Smooth muscle cell of the brain vasculature (primary cell): ENCODE data around the gene SLC8A2.

Experiments
- DNase-seq: peaks from one replicate; pipeline ENCODE4 v3.0.0-alpha.2; 2012; ENCODE audit warnings: low read depth, low spot score

The SLC8A2 gene

DNA sequence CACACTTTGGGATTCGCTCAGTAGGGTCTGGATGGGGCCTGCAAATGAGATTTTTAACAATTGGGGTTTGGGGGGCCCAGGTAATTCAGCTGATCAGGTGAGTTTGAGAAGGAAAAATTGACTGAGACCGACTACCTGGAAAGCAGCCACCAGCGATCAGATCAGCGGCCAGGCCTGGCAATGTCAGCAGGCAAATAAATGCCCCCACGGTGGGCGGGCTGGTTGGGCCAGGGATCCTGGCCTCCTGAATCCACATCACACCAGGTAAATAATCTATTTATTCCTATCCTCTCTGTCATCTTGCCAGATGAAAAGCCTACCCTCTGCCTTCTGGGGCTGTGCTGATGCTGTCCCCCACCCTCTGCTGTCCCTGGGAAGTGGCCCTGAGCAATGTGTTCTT lies 33.8 kb upstream of the SLC8A2 start:
- DNase-seq = no peak

DNA sequence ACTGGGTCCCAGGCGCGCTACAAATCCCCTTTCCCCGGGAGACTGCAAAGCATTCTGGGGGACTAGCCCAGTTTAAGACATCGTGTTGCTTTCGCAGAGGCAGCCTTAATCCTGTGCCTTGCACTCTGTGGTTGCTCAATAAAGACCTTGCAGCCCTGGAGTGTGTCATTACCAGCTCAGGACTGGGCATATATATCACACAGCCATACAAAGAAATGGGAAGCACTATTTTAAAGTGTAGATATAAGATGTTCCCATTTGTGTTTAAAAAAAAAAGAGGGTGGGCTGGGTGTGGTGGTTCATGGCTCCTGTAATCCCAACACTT lies 32.1 kb upstream of the SLC8A2 start:
- DNase-seq = no peak

DNA sequence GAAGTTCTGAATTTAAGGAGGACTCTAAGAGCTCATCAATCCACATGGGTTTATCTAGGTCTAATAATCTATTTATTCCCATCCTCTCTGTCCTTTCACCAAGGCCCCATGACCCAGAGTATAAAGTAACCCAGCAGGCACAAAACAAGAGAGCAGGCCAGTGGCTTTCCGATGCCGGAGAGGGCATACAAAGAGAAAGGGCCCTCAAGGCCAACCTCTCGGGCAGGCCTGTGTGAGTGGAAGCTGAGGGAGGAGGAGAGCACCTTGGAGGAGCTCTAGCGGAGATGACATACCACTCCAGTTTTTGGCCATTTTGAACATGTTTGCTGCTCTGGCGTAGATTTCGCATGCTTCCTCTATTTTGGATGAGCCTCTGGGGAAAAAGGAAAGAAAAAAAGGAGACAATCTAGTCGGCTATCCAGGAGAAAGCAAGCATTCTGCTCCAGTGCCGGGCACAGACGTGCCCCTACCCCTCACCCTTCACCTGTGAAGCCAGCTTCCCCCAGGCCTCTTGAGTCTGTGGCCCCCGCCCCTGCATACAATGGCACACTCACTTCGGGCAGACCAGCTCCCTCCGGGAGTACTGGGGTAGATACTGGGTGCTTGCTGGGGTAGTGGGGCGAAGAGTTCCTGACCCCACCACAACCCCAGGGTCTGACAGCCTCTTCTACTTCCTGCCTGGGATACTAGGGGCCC lies 31.6 kb upstream of the SLC8A2 start:
- DNase-seq = no peak

DNA sequence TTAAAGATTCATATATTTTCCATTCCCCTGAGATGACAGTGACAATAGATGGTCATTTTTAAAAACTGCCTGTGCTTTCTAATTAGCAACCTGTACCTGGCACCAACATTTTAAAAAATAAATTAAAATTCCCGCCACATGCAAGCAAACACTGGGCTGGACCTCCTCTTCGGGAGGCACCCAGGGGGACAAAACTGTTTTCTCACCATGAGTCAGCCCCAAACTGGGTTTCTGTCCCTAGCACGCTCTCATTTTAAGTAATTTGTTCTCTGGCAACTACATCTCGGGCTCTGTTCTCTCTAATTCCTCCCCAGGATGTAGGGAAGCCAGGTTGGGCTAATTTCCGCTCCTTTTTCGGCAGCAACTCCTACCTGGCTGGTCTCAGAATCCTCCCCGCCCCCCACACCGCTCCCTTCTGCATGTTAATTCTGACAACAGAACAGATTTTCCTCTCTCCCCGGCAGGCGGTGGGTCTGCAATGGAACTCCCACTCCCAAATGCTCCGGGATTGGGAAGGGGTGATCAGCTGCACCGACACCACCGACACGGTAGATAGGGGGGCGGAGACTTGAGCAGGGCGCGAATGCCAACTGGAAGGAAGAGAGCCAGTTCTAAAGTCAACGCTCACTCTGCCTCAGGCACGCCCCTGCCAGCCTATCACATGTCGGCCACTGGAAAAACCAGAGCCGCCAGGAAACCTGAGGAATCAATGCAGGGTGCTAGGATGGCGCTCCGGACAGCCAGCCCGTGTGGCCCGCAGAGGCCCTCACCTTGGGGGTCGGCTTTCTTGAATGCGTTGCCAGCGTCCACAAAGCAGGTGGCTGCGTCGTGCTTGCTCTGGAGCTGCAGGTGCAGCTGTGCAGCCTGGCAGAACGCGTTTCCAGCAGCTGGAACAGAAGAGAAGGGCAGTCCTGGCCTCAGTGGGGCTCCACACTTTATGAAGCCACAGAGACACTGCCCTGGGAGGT lies 28.5 kb upstream of the SLC8A2 start:
- no peak for DNase-seq

DNA sequence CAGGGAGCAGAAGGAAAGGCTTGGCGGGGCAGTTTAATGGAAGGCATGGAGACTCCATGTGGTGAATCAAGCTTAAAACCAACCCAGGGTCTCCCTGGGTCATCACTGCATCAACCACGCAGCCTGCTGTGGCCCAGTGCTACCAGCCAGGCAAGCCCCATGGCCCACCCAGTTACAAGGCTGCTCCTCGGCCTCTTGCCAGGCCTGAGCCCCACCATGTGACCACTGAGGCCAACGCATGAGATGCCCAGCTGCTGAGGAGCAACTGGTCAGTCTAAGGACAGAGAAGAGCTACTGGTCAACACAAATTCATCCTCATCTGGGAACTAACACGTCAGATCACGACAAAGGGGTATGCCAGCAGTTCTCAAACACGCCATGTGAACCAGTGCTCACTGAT lies 27.7 kb upstream of the SLC8A2 start:
- DNase-seq = no peak

DNA sequence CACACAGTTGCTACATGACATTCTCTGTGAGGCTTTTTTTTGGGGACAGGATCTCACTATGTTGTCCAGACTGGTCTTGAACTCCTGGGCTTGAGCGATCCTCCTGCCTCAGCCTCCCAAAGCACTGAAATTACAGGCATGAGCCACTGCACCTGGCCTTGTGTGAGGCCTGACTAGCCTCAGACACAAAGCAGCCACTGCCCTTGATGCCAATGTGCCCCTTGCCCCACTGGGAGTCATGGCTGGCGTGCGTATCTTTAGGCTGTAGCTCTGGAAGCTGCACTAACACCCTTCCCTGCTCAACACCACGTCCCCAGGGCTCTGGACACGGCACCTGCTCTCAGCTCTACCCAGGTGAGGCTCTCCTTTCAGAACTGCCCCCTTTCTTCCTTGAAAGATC lies 26.9 kb upstream of the SLC8A2 start:
- DNase-seq = no peak

DNA sequence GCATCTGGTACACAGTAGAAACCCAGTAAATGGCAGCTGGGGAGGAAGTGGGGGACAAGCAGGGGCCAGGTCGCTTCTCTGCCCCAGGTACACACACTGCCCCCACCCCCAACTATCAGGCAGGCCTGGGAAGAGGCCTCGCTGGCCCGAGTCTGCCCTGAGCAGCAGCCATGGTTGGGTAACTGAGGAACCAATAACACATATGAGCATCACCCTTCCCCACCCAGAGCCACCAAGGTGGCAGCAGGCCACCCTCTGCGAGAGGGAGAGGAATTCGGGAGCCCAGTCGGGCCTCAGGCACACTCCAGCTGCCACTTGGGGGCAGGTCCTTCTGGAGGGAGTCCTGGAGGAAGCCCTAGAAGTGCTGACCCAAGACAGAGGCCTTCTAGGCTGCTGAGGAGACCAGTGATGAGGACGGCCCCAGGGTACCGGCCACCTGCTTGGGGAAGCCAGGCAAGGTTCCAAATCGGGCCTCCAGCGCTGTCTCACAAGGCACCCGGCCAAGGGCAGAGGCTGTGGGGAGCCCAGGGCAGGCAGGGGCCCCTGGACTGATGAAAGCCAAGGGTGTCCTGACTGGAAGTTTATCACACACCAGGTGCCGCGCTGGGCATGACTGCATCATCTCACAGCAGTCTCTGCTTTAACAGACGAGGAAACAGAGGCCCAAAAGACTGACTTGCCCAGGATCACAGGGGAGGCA lies 26.3 kb upstream of the SLC8A2 start:
- DNase-seq = no peak

DNA sequence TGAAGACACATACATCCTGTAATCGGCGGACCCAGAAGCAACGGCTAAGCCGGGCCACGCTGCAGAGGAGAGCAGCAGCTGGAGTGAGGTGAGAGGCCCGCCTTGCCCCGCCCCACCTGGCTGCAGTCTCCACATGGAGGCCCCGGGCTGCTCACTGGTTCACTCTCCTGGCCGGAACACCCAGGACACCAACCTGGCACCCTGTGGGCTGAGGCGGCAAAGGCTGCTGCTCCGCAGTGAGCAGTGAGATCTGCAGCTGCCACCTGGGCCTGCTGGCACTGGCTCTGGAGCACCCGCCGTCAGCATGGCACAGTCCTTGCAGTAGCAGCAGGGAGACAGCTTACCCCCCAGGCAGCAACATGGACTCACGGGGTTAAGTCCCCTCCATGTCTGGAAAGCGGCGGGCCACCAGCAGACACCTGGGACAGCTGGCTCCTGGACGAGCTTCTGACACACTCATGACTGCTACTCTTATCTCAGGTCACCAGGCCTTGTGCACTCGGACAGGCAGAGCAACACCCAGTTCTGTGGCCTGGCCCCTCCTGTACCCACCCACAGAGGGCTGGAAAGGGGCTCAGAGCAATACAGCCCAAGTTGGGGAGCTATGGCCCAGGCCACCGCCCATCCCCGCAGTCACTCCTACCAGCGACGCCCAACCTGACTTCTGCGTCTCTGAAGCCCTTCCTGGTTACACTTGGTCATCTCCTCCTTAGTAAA lies 25.5 kb upstream of the SLC8A2 start:
- no peak for DNase-seq

DNA sequence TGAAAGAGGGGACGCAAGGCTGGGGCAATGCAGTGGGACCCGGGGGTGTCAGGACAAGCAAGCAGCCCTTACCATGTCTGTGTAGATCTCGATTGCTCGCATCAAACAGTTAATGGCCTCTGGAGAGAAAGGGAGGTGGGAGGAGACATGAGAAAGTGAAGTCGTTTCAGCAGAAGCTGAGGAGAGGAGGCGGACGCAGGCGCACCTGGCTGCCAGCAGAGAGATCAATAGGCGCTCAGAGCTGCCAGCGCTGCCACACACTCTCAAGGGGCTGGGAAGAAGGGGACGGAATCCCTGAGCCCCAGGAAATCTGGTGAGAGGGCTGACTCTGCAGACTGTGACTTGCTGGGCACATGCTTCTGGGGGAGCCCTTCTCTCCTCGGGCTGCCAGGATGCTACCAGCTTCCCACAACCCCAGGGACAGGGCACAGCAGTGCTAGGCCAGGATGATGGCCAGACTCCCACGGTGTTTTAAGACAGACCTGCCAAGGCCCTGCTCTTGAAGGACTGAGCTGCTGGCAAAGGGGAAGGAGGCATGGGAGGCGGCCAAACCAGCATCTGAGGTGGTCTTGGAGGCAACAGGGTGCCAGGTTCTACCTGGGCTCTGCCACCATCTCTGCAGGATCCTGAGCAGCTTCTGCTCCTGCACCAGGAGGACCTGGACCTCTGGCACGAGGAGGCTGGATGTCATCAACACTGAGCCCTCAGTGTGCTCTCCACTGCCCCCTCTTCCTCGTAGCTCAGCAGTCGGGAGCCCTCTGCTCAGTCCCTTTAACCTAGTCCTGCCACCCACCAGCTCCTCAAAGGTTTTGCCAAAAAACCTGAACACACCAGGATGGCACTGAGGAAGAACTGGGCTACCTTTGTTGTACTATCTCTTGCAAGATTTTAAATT lies 24.0 kb upstream of the SLC8A2 start:
- DNase-seq = no peak

DNA sequence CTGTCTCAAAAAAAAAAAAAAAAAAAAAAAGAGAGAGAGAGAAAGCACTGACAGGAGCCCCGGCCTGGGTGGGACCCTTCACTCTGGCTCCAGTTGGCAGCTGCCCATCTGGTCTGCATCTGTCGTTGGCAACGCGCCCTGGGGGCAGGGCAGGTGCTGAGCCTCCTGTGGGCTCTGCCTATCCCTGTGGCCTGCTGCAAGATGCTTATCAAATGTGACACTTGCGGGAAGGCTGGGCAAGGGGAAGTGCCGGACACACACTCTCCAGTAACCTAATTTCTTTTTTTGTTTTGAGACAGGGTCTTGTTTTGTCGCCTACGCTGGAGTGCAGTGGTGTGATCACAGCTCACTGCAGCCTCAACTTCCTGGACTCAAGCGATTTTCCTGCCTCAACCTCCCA lies 23.0 kb upstream of the SLC8A2 start:
- DNase-seq = no peak

DNA sequence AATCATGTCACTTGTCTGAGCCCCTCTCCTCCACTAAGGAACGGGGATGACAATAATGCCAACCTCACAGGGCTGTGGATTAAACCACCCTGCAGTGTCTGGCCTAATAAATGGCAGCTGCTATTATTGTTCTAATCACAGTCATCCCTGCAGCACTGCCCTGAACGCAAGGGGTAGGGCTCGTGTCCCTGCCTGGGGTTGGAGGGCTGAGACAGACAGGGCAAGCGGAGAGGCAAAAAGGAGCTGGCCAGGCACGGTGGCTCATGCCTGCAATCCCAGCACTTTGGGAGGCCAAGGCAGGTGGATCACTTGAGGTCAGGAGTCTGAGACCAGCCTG lies 22.5 kb upstream of the SLC8A2 start:
- no peak for DNase-seq

DNA sequence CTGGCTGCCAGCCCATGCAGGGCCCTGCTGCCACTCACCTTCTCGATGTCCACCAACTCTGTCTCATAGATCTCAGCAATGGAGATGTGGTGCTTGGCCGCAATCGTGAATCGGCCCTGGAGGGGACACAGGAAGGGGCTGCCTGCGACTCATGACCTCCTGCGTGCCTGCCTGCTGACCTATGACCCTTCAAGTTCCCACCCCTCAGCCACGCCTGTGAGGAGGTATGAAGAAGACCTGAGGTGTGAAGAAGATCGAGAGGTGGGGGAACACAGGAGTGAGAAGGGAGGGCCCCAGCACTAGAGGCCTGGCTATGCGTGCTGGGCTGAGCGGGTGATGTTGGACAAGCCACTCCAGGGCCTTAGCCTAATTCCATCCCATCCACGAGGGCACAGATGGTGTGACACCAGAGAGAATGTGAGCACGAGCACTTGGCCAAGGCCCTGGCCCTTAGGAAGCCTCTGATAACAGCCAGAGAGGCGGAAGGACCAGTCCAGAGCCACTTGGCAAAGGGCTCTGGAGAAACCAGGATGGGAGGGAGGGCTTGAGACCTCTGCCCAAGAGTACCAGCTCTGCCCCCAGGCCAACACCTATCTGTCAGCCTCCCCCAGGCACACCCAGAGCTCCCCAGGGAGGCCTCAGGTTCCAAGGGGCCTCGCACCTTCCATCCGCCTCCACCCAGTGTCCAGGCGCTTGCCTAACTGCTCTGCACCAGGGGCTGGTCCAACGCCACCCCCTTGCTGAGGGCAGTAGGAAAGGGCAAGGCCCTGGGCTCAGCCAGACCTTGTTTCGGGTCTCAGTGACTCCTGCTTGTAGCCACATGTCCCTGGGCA lies 21.9 kb upstream of the SLC8A2 start:
- no peak for DNase-seq

DNA sequence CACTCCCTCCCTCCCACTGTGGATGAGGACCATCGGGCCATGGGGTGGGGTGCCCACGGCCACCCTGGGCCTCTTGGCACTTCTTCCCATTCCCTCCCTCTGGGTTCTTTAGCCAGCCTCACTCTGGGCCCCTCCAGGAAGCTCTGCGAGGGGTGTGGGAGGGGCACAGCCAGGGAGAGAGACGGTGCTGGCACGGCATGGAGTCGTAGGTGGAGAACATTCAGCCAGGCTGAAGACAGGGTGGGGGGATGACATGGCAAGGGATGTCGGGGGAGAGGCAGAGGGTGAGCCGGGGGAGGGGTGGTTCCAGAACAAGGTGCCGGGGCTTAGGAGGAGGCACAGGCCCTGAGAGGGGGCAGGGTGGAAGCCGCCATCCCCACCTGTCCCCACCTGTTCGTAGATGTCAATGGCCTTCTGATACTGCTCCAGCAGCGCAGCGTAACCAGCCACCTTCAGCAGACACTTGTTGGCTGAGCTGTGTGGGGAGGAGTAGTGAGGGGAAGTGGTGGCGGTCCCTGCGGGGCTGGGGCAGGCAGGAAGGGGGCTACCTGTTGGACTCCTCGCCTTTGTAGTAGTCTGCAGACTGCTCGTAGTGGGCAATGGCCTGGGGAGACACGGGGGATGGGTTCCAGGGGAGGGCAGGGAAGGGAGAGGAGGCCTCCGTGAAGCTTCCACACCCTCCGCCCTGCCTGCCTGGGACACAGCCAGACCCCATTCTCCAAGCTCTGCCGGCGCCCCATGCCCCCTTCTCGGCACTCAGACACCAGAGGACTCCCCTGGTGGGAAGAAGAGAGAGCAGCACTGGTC lies 21.1 kb upstream of the SLC8A2 start:
- DNase-seq = no peak

DNA sequence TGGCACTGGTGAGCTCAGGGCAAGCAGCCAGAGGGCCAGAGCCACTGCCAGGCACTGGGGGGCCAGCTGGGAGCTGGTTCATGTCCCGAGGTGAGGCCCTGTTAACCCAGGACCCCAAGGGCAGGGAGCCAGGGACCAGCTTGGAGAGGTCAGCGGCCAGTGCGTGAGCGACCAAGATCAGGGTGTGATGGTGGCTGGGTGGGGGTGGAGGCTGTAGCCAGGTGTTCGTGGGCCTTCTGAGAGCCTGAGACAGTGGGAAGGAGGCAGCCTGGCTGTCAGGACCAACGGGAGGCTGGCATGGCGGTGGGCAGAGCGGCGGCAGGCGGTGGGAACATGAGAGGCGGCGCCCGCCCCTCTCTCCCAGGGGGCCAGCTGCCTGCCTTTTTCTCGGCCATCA lies 20.4 kb upstream of the SLC8A2 start:
- no peak for DNase-seq

DNA sequence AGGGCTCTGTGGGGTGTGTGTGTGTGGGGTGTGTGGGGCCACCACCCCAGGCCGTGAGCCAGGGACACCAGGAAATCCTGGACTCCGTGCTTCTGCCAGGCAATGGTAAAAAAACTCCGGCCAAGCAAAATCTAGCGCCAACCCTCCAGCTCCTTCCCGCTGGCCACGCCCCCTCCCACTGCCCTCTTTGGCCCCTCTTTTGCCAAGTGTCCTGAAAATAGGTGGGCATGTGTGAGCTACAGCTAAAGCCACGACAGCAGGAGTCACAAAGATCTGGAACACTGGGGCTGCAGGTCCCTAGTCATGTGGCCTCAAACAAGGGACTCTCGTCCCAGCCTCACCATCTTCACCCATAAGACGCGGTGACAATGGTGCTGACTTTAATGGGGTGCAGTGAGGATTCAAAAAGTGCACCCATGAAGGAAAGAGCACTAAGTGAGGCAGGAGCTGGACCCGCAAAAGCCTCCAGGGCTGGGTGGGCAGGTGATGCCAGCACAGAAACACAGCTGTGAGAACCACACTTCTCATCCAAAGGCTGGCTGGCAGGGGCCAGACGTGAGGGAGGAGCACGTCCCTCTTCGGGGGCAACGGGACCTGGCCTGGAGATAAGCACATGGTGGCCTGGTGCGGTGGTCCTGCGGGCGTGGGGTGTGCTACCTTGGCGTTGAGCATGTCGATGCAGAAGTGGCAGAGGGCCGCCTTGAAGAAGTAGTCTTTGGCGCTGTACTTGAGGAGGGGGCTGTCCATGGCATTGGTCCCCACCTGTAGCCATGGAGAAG lies 19.9 kb upstream of the SLC8A2 start:
- no peak for DNase-seq

DNA sequence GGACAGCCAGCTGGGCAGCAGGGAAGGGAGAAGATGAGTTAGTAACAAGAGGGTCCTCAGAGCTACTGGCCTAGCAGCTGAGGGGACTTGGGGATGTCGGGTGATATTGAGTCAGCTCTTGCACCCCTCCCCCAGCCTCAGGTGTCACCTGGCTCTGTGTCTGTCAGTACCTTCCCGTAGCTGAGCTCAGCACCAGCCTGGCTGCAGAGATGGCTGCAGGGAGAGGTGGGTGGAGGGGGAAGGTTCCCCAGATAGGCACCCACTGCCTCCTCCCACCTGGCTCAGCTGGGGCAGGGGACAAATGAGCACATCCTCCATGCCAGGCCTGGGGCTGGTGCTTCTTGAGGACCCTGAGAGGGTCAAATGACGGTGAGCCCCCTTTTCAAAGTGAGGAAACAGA lies 19.2 kb upstream of the SLC8A2 start:
- DNase-seq = no peak

DNA sequence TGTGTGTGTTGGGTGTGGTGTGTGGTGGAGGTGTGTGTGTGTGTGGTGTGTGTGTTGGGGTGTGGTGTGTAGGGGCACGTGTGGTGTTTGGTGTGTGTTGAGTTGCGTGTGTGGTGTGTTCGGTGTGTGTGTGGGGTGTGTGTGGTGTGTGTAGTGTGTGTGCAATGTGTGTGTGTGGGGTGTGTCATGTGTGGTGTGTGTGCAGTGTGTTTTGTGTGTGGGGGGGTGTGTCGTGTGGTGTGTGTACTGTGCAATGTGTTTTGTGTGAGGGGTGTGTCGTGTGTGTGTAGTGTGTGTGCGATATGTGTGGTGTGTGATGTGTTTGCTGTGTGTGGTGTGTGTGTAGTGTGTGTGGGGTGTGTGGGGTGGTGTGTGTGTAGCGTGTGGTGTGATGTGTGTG lies 18.3 kb upstream of the SLC8A2 start:
- DNase-seq = no peak

DNA sequence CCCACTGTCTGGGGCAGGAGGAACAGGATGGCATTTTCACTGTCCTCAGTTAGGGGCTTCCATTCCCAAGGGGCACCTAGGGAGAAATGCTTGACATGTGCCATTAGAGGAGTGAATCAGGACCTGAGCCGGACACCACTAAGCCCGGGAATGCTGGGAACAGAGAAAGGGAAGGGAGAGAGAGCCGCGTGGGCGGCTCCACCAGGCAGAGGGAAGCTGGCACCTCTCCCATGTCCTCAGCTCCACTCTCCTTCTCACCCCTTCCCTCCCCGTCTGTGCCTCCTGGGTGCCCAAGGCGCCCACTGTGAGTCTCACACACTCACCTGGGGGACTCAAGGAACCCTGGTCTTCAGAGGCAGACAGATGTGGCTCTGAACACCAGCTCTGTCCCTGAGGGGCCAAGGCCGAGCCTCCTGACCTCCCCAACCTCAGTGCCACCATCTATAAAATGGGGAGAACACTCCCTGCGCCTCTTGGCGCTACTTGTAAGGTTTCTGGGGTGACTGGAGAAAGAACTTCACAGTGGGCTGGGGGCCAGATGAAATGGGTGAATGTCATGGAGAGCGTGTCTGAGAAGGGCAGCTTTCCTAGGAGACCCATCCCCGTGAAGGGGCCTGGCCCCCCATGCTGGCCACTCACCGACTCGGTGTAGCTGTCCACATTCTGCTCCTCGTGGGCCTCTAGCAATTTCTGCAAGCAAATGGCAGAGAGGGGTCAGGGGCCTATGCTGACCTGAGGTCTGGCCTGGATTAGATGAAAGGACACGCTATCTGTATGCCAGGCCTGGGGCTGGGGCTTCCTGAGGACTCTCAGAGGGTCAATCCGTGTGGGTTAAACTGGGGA lies 17.6 kb upstream of the SLC8A2 start:
- no peak for DNase-seq
